Esophagus (tissue), 2 donors: Measurements from ENCODE around the gene CNNM4. TPM values are rescaled to one million over a fixed set of nuclear protein-coding genes. Genes with fewer than 3 reads are reported as not detected.
A peak's percentile ranks its signal among the peaks of the same experiment; 100 is the strongest.

Experiments used
- H3K27ac ChIP-seq, 2 donors: one replicate each; pipeline ENCODE4 v1.5.1; 2013; ENCODE audit warnings: low read depth in 2 of 2, mild to moderate bottlenecking in 2 of 2, inconsistent platforms in 1 of 2, low read length in 1 of 2, moderate library complexity in 1 of 2
- H3K27me3 ChIP-seq, 2 donors: one replicate each; pipeline ENCODE4 v1.6.1; 2013; ENCODE audit warnings: low read length in 2 of 2, control low read depth in 1 of 2, mild to moderate bottlenecking in 1 of 2; ENCODE audit not compliant: insufficient read depth in 2 of 2, control insufficient read depth in 1 of 2
- H3K36me3 ChIP-seq, 2 donors: one replicate each; pipeline ENCODE4 v1.6.1; 2013; ENCODE audit warnings: low read length in 1 of 2; ENCODE audit not compliant: control insufficient read depth in 2 of 2, insufficient read depth in 2 of 2
- H3K4me1 ChIP-seq, 2 donors: one replicate each; pipeline ENCODE4 v1.6.1; 2013; ENCODE audit warnings: low read length in 1 of 2; ENCODE audit not compliant: control insufficient read depth in 2 of 2, insufficient read depth in 2 of 2
- H3K4me3 ChIP-seq, 2 donors: one replicate each; pipeline ENCODE4 v1.5.1; 2013; ENCODE audit warnings: low read length in 2 of 2, mild to moderate bottlenecking in 2 of 2, low read depth in 1 of 2, moderate library complexity in 1 of 2
- H3K9me3 ChIP-seq, 2 donors: one replicate each; pipeline ENCODE4 v1.6.1; 2013; ENCODE audit warnings: mild to moderate bottlenecking in 2 of 2, low read depth in 1 of 2, low read length in 1 of 2, moderate library complexity in 1 of 2; ENCODE audit not compliant: control insufficient read depth in 2 of 2, insufficient read depth in 1 of 2
- WGBS, 2 donors: extraction: QIAGEN DNeasy Blood & Tissue Kit; methylation state at CpG; one replicate each; pipeline ENCODE4 v1.1.7; 2013; 5-methylcytosine and 5-hydroxymethylcytosine counted together
- polyA plus RNA-seq, 2 donors: library from polyadenylated mRNA; stranded (reverse); fragments of 200-250 nt; gene quantifications; one replicate each; pipeline ENCODE4 v1.2.3, GENCODE V29; 2013
- donor health status: healthy with polysubstance abuse.
- donor health status: Bipolar disorder and iron deficiency.

CNNM4 gene
- polyA plus RNA-seq, 2 donors = 3.2 to 5.0 TPM

DNA sequence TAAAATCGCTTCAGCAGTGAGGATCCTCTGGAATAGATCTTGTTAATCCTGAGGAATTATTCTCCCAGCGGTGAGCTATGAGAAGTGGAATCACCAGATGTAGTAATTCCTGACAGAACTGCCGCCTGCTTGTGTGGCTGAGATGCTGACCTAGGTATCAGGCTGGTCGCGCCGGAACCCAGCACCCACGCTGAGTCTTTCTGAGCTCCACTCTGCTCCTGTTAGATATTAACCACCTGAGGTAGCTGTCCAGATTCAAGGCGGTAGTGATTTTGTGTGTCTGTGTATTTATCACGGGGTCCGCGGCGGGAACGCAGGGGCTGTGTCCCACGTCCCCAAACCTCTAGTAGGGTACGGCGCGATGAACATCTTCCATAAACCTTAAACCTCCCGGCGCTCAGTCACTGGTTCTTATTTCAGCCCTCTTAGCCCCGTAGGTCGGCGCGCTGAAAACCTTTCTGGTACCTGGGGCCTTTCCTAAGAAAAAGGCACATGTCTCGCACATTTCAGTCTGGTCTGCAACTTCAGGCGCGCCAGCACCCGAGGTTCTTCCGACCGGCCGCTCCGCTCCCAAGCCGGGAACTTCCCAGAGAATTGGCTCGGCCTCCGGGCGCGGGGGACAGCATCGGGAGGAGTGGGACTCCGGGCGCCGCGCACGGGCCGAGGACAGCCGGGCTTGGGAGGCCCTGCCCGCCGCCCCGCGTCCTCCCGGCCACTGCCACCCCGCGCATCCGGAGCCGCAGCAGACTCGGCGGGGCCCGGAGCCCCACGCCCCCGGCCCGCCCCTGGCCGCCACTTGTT lies 54.8 kb downstream of the CNNM4 start:
- Histone ChIP-seq H3K36me3 (peaks cover 0 to 5% of the 10 kb centered on the region in 2 donors), H3K4me3 (peak overlapping the region; percentile 70 to 86), H3K9me3 (no peaks in the 10 kb centered on the region), H3K27me3 (no peaks in the 10 kb centered on the region), H3K4me1 (peaks cover 11 to 26% of the 10 kb centered on the region in 2 donors), H3K27ac (peak overlapping the region; percentile 57 to 94)
- WGBS, 2 donors = 1 to 2% methylated on average over 44 to 60 of the region's 60 CpGs

DNA sequence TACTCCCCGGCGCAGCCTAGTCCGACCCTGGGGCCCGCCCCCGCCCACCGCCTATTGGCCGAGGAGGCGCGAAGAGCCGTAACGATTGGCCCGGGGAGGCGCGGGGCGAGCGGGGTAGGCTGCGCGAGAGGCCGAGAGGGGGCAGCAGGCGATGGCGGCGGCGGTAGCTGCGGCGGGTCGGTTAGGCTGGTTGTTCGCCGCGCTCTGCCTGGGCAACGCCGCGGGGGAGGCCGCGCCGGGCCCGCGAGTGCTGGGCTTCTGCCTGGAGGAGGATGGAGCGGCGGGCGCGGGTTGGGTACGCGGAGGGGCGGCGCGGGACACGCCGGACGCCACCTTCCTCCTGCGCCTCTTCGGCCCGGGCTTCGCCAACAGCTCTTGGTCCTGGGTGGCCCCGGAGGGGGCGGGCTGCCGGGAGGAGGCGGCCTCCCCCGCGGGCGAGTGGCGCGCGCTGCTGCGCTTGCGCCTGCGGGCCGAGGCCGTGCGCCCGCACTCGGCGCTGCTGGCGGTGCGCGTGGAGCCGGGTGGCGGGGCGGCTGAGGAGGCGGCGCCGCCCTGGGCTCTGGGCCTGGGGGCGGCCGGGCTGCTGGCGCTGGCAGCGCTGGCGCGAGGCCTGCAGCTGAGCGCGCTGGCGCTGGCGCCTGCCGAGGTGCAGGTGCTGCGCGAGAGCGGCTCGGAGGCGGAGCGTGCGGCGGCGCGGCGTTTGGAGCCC lies 55.6 kb downstream of the CNNM4 start, which contains the start of gene CNNM3:
CNNM3 (plus strand) TSS at position 142 of the 709 bp plus-strand sequence; CDS start at position 152, 10 bp downstream.
- Histone ChIP-seq H3K4me1 (peaks cover 11 to 26% of the 10 kb centered on the region in 2 donors), H3K9me3 (no peaks in the 10 kb centered on the region), H3K36me3 (no peaks in the 10 kb centered on the region), H3K27ac (peak within 1 kb of the TSS; percentile 94 to 96), H3K27me3 (no peaks in the 10 kb centered on the region), H3K4me3 (peak within 1 kb of the TSS; percentile 70 to 86)
- WGBS, 2 donors = 0 to 1% methylated on average over 48 to 103 of the region's 103 CpGs

DNA sequence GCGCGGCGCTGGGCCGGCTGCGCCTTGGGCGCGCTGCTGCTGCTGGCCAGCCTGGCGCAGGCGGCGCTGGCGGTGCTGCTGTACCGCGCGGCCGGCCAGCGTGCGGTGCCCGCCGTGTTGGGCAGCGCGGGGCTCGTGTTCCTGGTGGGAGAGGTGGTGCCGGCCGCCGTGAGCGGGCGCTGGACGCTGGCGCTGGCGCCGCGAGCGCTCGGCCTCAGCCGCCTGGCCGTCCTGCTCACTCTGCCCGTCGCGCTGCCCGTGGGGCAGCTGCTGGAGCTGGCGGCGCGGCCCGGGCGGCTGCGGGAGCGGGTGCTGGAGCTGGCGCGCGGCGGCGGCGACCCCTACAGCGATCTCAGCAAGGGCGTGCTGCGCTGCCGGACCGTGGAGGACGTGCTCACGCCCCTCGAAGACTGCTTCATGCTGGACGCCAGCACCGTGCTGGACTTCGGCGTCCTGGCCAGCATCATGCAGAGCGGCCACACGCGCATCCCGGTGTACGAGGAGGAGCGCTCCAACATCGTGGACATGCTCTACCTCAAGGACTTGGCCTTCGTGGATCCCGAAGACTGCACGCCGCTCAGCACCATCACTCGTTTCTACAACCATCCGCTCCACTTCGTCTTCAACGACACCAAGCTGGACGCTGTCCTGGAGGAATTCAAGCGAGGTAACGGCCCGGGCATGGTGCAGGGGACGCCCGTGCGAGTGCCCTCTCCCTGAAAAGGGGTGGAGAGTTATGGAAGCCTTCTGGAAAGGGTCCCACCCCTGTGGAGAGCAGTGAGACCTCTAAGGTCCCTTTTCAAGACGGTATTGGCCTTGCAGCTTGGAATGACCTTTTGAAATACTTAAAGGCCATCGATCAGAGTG lies 56.4 kb downstream of the CNNM4 start:
- 3 to 5% methylated on average over 61 to 89 of the region's 89 CpGs for WGBS, 2 donors

DNA sequence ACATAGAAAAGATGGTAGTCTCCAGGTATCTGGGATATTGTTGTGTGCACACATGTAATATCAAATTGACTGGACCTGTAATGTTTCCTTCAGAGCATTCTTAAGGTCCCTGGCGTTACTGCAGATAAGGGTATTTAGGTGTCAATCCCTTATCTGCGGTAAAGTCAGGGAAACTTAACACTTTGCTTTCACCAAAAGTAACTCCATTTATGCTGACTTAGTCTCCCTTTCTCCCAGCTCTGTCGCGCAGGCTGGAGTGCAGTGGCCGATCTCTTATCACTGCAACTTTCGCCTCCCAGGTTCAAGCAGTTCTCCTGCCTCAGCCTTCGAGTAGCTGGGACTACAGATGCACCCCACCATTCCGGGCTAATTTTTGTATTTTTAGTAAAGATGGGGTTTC lies 57.2 kb downstream of the CNNM4 start:
- H3K27ac ChIP-seq = no peak overlapping the region
- H3K27me3 ChIP-seq = no peaks in the 10 kb centered on the region
- no peaks in the 10 kb centered on the region for H3K9me3 ChIP-seq
- H3K36me3 ChIP-seq = peaks cover 0 to under 1% of the 10 kb centered on the region in 2 donors
- H3K4me3 ChIP-seq = peak overlapping the region in 1 of 2 donors; percentile 70
- WGBS, 2 donors = 58 to 87% methylated on average over 8 of the region's 8 CpGs
- peaks cover 14 to 26% of the 10 kb centered on the region in 2 donors for H3K4me1 ChIP-seq

More for the DNA sequence above, 56.4 kb downstream of the CNNM4 start:
- Histone ChIP-seq H3K9me3 (no peaks in the 10 kb centered on the region), H3K36me3 (no peaks in the 10 kb centered on the region), H3K27ac (peak overlapping the region; percentile 62 to 96), H3K4me3 (peak overlapping the region; percentile 70 to 86), H3K4me1 (peaks cover 12 to 26% of the 10 kb centered on the region in 2 donors), H3K27me3 (no peaks in the 10 kb centered on the region)

DNA sequence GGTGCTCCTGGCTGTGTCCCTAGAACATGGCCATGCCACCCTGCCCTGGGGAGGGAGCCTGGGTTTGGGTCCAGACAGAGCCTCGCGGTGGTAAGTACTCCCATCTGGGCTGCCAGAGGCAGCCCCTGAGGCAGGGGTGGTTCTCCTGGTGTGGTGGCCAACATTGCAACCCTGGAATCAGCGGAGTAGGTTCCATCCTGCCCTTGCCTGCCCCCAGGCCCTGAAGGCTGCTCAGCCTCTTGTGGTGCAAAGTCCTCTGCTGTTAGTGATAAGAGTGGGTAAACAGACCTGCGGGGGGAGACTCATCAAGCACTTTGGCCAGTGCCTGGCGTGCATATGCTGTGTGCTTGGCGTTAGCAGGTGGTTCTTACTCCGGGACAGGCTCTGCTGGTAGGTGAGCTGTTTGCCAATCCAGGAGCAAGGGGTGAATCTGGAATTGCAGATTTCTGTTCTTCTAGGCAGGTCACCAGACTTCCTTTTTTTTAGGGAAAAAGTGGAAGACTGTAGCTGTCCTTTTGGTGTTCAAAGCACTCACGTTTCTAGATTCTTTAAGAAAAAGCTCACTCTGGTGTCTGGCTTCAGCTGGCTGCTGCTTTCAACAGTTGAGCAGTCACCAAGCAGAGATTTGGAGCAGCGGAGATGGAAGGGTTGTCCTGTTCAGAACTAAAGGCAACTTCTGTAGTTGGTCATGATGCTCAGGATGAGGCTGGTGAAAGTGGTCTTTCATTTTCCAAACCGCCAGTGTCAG lies 58.6 kb downstream of the CNNM4 start:
- H3K27me3 ChIP-seq = no peaks in the 10 kb centered on the region
- H3K27ac ChIP-seq = no peak overlapping the region
- H3K36me3 ChIP-seq = peaks cover 0 to 7% of the 10 kb centered on the region in 2 donors
- H3K4me3 ChIP-seq = no peak overlapping the region
- H3K4me1 ChIP-seq = peaks cover 14 to 27% of the 10 kb centered on the region in 2 donors
- 51 to 58% methylated on average over 10 of the region's 10 CpGs for WGBS, 2 donors
- H3K9me3 ChIP-seq = no peaks in the 10 kb centered on the region

DNA sequence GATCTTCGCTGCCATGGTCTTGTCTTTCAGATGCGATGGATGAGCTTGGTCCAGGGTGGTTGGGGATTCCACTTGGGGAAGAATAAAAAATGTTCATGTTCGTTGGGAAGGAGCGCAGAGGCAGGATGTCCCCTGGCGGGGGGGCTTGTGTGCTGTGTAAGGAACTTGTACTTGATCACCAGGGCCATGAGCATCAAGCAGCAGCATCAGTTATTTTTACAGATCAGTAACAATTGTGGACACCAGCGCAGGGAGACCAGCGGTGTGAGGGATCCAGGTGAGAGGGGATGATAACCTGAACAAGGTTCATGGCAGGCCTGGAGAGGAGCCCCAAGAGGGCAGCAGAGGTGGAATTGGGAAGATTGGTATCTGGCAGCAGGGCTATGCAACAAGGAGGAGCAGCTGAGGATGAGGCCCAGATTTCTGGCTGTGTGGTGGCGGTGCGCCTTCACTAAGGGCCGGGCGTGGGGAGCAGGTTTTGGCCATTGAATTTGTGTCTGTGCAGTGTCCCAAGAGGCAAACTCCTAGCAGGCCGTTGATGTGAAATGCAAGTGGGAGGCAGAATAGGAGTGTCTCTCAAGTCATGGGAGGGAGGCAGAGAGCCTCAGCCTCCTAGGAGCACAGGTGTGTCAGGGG lies 59.3 kb downstream of the CNNM4 start:
- Histone ChIP-seq H3K36me3 (peaks cover 0 to 10% of the 10 kb centered on the region in 2 donors), H3K27me3 (no peaks in the 10 kb centered on the region), H3K9me3 (no peaks in the 10 kb centered on the region), H3K4me3 (no peak overlapping the region), H3K4me1 (peaks cover 14 to 27% of the 10 kb centered on the region in 2 donors), H3K27ac (no peak overlapping the region)
- 81 to 88% methylated on average over 12 of the region's 12 CpGs for WGBS, 2 donors

DNA sequence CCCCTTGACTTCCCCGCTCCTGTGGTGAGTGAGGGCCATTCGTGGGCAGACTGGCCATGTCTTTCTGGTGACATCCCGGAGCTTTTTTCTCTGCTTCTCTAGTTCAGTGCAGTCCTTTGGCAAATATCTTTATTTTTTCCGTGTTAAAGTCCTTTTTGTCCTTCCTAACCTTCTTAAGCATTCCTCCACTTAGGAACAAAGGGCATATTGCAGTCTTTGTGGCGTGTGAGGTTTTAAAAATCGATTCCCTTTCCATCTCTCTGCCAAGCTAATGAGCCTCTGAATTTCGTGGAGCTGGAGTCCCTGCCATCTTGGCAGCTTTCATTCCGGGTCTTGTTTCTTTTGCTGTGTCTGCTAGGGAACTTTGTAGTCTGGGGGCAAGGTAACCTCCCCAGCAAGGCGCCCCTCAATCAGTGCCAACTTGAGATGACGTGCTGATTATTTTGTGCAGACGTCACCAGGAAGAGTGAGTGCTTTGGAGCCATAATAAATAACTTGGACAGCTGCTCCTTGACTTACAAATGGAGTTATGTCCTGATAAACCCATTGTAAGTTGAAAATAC lies 60.5 kb downstream of the CNNM4 start:
- Histone ChIP-seq H3K9me3 (no peaks in the 10 kb centered on the region), H3K36me3 (peaks cover 1 to 13% of the 10 kb centered on the region in 2 donors), H3K4me3 (no peak overlapping the region), H3K27ac (no peak overlapping the region), H3K27me3 (no peaks in the 10 kb centered on the region), H3K4me1 (peaks cover 14 to 27% of the 10 kb centered on the region in 2 donors)
- WGBS, 2 donors = 59 to 82% methylated on average over 11 of the region's 11 CpGs

DNA sequence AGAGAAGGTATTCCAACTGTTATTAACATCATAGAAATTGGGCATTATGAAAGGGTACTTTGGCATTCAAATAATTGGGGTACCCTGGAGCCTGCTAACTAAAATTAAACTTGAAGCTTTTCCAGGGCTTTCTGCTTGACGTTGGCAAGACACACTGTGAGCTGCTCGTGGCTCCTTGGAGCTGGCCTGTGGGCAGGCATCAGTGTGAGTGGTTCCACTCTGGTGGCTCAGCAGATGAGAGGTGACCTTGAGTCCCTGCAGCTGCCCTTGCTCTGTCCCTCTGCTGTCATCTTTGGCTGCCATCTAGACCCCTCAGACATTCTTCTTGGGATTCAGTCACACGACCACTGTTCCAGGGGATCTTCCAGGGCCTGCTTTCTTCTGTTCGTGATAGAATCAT lies 62.1 kb downstream of the CNNM4 start:
- no peaks in the 10 kb centered on the region for H3K27me3 ChIP-seq
- H3K9me3 ChIP-seq = no peaks in the 10 kb centered on the region
- no peak overlapping the region for H3K4me3 ChIP-seq
- H3K27ac ChIP-seq = no peak overlapping the region
- peaks cover 10 to 22% of the 10 kb centered on the region in 2 donors for H3K4me1 ChIP-seq
- 64 to 76% methylated on average over 4 of the region's 4 CpGs for WGBS, 2 donors
- H3K36me3 ChIP-seq = peaks cover 8 to 23% of the 10 kb centered on the region in 2 donors
